OCI-LY3 (cell line): ENCODE data around the gene PHC1.

ENCODE experiments used
- H2AFZ ChIP-seq: fragments of 200-600, 300-600 bp; shearing (Covaris generic); 2 replicates; pipeline ENCODE4 v1.6.0; 2014; ENCODE audit warnings: antibody characterized with exemption, low read depth, low read length
- H3K27ac ChIP-seq: fragments of 200-600, 300-600 bp; sonication (generic); 2 replicates; pipeline ENCODE4 v1.5.1; 2014; ENCODE audit warnings: mild to moderate bottlenecking, low read length, moderate library complexity, mixed read lengths
- H3K27me3 ChIP-seq: fragments of 200-600, 300-600 bp; sonication (generic); 2 replicates; pipeline ENCODE4 v1.6.1; 2014; ENCODE audit warnings: low read depth, low read length, mixed read lengths
- H3K36me3 ChIP-seq: fragments of 200-600, 300-600 bp; sonication (generic); replicated peaks from 2 replicates; pipeline ENCODE3; 2014; ENCODE audit warnings: low read depth, low read length, mixed read lengths
- H3K4me1 ChIP-seq: fragments of 300-600, 200-600 bp; sonication (generic); 2 replicates; pipeline ENCODE4 v1.6.1; 2014; ENCODE audit warnings: low read length, mixed read lengths
- H3K4me2 ChIP-seq: fragments of 200-600, 300-600 bp; sonication (generic); 2 replicates; pipeline ENCODE4 v1.6.1; 2014; ENCODE audit warnings: low read length, mixed read lengths
- H3K4me3 ChIP-seq: fragments of 300-600, 200-600 bp; sonication (generic); 2 replicates; pipeline ENCODE4 v1.5.1; 2014; ENCODE audit warnings: antibody characterized with exemption, mild to moderate bottlenecking, low read length, moderate library complexity
- H3K79me2 ChIP-seq: fragments of 300-600, 200-600 bp; shearing (Covaris generic); 2 replicates; pipeline ENCODE4 v1.6.1; 2014; ENCODE audit warnings: mild to moderate bottlenecking, low read length, mixed read lengths
- H3K9ac ChIP-seq: fragments of 300-600, 200-600 bp; shearing (Covaris generic); 2 replicates; pipeline ENCODE4 v1.6.0; 2014; ENCODE audit warnings: mild to moderate bottlenecking, low read length, moderate library complexity
- H3K9me3 ChIP-seq: fragments of 200-600, 300-600 bp; shearing (Covaris generic); 2 replicates; pipeline ENCODE4 v1.6.1; 2014; ENCODE audit warnings: low read length, mixed read lengths; ENCODE audit not compliant: insufficient read depth
- H4K20me1 ChIP-seq: fragments of 200-600, 300-600 bp; sonication (generic); 2 replicates; pipeline ENCODE4 v1.6.1; 2016; ENCODE audit warnings: low read length, mixed read lengths; ENCODE audit not compliant: insufficient read depth
- CTCF ChIP-seq: fragments of 200-600, 300-600 bp; sonication (generic); IDR thresholded peaks from 2 replicates; pipeline ENCODE4 v1.5.1; 2014; ENCODE audit warnings: antibody characterized with exemption, low read length, low read depth
- EZH2phosphoT487 ChIP-seq: fragments of 200-600 bp; shearing (Covaris generic); IDR thresholded peaks from 2 replicates; pipeline ENCODE4 v1.6.1; 2018; ENCODE audit warnings: antibody characterized with exemption, mixed run types, low read depth

The PHC1 gene

GRCh38 chr12:8870586-8870985, 43.7 kb upstream of the PHC1 start:
- Histone ChIP-seq H3K9me3 (no peaks in the 10 kb centered on the region), H4K20me1 (no peaks in the 10 kb centered on the region), H3K27me3 (no peaks in the 10 kb centered on the region), H2AFZ (no peak overlapping the region), H3K4me3 (no peak overlapping the region), H3K27ac (no peak overlapping the region), H3K4me1 (peaks cover 14% of the 10 kb centered on the region), H3K36me3 (no peaks in the 10 kb centered on the region), H3K79me2 (no peaks in the 10 kb centered on the region), H3K4me2 (no peak overlapping the region), H3K9ac (no peak overlapping the region)
- TF ChIP-seq CTCF (no peak), EZH2phosphoT487 (no peak)

- peaks cover 14% of the 10 kb centered on the region for H3K4me1 ChIP-seq
- TF ChIP-seq EZH2phosphoT487 (no peak), CTCF (no peak)
- H2AFZ ChIP-seq: no peak overlapping the region
Measured at GRCh38 chr12:8871068-8871467, 43.2 kb upstream of the PHC1 start.

GRCh38 chr12:8876887-8877286, 37.4 kb upstream of the PHC1 start:
- Histone ChIP-seq H3K27ac (no peak overlapping the region), H3K4me1 (peaks cover 18% of the 10 kb centered on the region), H3K4me2 (no peak overlapping the region), H3K27me3 (no peaks in the 10 kb centered on the region), H2AFZ (no peak overlapping the region), H3K4me3 (no peak overlapping the region), H3K79me2 (no peaks in the 10 kb centered on the region), H4K20me1 (no peaks in the 10 kb centered on the region), H3K9me3 (no peaks in the 10 kb centered on the region), H3K36me3 (no peaks in the 10 kb centered on the region), H3K9ac (no peak overlapping the region)
- TF ChIP-seq EZH2phosphoT487: no peak
- TF ChIP-seq CTCF: no peak

More at GRCh38 chr12:8871068-8871467, 43.2 kb upstream of the PHC1 start:
- no peak overlapping the region for H3K27ac ChIP-seq
- H3K9ac ChIP-seq: no peak overlapping the region
- no peak overlapping the region for H3K4me2 ChIP-seq
- H3K79me2 ChIP-seq: no peaks in the 10 kb centered on the region
- no peaks in the 10 kb centered on the region for H3K9me3 ChIP-seq
- H4K20me1 ChIP-seq: no peaks in the 10 kb centered on the region
- no peaks in the 10 kb centered on the region for H3K27me3 ChIP-seq
- no peaks in the 10 kb centered on the region for H3K36me3 ChIP-seq
- no peak overlapping the region for H3K4me3 ChIP-seq

- no peak overlapping the region for H2AFZ ChIP-seq
- H3K4me3 ChIP-seq: no peak overlapping the region
- TF ChIP-seq EZH2phosphoT487: no peak
- no peak for TF ChIP-seq CTCF
- no peaks in the 10 kb centered on the region for H4K20me1 ChIP-seq
- H3K27ac ChIP-seq: no peak overlapping the region
- no peak overlapping the region for H3K9ac ChIP-seq
- no peak overlapping the region for H3K4me2 ChIP-seq
- no peaks in the 10 kb centered on the region for H3K79me2 ChIP-seq
- H3K9me3 ChIP-seq: no peaks in the 10 kb centered on the region
- H3K4me1 ChIP-seq: no peaks in the 10 kb centered on the region; the same call in 1 of the 2 replicates
- no peaks in the 10 kb centered on the region for H3K27me3 ChIP-seq
- no peaks in the 10 kb centered on the region for H3K36me3 ChIP-seq
Measured at GRCh38 chr12:8886502-8887284, 27.6 kb upstream of the PHC1 start.
